GM13976 (cell line): ENCODE measurements around the gene COL9A1.
"Not testable (repeated sequence)": the region's sequence is repeated elsewhere in the genome, so short reads cannot be mapped to it uniquely, and the experiment has no call there.

Experiments used
- DNase-seq: peaks from one replicate; pipeline ENCODE4 v3.0.0; 2012; ENCODE audit warnings: low spot score
- in situ Hi-C: fragments of 300-500 bp; cut with MboI; formaldehyde crosslinking; loops from one replicate; pipeline ENCODE4 v1.12.0; 2022; ENCODE audit warnings: low sequenced_read_pairs, mixed read lengths, inconsistent platforms; ENCODE audit not compliant: unreplicated experiment
- TF ChIP-seq, protein P1 (sequence below): IDR thresholded peaks from 2 replicates; pipeline ENCODE4 v1.5.1; 2012; ENCODE audit warnings: borderline replicate concordance, mild to moderate bottlenecking; ENCODE audit not compliant: insufficient read depth; ENCODE audit errors: extremely low read depth, missing control alignments, control extremely low read depth

Gene COL9A1

DNA sequence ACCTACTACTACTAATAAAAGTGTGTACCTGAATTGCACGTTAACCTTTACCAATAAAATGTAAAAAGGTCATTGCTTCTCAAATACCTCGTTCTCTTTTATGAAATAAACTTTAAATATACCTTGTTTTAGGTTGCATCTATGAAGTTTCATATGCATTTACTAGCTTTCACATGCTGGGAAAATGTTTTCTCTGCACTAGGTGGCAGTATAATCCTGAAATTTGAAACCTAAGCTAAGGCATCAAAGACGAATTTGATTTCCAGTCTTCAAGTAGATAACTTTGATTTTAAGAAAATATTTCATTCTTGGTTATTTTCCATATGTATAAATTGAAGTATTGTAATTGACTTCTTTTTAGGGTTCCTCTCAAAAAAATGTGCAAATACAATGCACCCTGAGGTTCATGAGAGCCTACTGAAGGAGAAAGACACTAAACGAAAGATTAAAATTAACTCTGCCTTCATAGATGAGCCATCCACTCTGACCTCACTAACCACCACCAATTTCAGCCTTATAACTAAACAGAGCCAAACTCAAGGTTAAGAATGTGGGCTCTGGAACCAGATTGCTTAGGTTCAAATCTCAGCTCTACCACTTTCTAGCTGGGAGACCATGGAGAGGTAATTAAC is 7.3 kb upstream of the COL9A1 start:
- peak; percentile 12 for DNase-seq
- in situ Hi-C loops = loop anchor here (25.0 kb wide), 1 partner anchor 702 kb away; no protein-coding TSS in a partner anchor
- TF ChIP-seq, protein P1, sequence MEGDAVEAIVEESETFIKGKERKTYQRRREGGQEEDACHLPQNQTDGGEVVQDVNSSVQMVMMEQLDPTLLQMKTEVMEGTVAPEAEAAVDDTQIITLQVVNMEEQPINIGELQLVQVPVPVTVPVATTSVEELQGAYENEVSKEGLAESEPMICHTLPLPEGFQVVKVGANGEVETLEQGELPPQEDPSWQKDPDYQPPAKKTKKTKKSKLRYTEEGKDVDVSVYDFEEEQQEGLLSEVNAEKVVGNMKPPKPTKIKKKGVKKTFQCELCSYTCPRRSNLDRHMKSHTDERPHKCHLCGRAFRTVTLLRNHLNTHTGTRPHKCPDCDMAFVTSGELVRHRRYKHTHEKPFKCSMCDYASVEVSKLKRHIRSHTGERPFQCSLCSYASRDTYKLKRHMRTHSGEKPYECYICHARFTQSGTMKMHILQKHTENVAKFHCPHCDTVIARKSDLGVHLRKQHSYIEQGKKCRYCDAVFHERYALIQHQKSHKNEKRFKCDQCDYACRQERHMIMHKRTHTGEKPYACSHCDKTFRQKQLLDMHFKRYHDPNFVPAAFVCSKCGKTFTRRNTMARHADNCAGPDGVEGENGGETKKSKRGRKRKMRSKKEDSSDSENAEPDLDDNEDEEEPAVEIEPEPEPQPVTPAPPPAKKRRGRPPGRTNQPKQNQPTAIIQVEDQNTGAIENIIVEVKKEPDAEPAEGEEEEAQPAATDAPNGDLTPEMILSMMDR = peak; percentile 47

DNA sequence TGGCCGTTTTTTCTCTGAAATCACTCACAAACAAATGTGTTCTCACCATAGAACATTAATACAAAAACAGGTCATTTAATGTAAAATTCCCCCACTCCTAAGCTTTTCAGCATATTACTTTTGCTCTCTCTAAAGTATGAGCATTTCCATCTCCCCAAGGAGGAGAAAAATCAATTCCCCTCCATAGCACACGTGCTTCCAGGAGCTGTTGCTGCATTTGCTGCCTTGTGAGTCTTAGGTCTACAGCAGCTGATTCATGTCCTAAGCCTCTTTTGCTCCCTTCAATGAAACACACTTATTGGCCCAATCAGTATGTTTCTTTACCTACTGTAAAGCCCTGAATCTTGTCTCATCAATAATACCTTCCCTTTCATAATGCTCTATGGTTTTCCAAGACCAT is 6.4 kb upstream of the COL9A1 start:
- in situ Hi-C loops = loop anchor here (10.0 to 25.0 kb wide), 2 partner anchors 84 to 703 kb away; no protein-coding TSS in a partner anchor
- no peak for DNase-seq
- TF ChIP-seq, protein P1 = no peak

DNA sequence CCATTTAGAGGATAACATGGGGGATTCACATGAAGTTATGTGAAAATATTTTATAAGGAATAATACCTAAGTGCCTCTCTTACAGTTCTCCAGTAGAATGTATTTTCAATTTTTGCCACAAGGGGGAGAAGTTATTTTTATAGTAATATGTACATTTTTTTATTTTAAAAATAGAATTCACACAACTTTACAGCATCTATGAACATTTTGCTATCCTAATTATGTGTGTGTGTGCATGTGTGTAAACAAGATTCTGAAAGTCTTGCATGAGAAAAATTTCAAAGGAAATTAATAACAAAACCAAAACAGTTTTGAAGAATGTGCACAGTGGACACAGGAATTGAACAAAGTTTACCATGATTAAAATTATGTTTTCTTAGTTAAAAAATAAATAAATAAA is 5.3 kb upstream of the COL9A1 start:
- in situ Hi-C loops = loop anchor here (10.0 to 25.0 kb wide), 2 partner anchors 83 to 704 kb away; no protein-coding TSS in a partner anchor
- not testable (repeated sequence) for DNase-seq

DNA sequence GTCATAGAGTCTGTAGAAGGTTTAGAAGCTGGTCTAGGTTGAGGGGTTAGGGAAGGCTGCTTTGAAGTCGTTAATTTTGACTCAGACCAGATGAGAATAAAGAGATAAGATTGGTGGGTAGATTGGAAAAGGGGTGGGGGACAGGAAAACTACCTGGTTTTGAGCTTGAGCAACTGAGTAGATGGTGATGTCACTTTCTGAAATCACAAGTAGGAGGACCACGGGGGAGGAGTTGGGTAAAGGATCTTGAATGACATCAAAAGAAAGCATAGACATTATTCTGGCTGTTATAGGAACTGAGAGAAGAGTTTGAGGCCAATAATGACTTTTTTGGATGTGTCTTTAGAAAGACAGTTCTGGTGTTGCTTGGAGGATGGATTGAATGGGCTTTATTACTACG is 4.1 kb upstream of the COL9A1 start:
- TF ChIP-seq, protein P1 = no peak
- in situ Hi-C loops = loop anchor here (10.0 to 25.0 kb wide), 2 partner anchors 82 to 705 kb away; no protein-coding TSS in a partner anchor
- no peak for DNase-seq

DNA sequence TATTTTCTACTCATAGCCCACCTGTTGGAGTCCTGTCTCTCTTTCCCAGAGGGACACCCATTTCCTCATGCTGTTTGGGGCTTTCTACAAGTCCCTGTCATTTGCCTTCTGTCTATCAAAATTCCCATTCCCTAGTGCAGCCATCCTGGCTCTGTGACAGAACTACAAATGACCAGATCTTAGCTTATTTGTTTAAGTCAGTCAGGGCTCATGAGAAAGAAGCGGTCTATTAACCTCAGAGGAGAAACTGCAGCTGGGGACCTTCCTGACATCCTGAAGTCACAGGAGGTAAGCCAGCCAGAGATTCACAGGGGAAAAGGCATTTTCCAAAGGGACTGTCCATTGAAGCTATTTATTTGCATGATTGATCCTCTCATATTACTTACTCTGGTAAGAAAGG is 1.7 kb upstream of the COL9A1 start:
- in situ Hi-C loops = loop anchor here (10.0 to 25.0 kb wide), 2 partner anchors 80 to 708 kb away; no protein-coding TSS in a partner anchor
- TF ChIP-seq, protein P1 = no peak
- no peak for DNase-seq

DNA sequence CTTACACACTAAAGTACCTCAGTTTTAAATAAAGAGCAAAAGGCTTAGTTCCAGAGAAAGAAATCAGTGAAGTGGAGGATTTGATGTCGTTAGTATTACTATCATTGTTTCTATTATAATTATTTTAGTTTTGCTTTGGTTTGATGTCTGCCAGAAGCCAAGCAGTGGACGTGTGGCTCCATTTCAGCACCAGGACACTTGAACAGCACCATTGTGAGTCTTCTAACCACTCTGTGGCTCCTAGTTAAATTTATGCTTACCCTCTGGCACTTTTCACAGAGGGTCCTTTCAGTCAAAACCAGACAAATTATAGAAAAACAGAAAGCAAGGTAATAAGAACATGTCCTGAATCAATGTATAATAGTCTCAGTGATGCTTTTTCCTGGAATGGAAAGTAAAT is 3.4 kb downstream of the COL9A1 start:
- TF ChIP-seq, protein P1 = no peak
- in situ Hi-C loops = no loop called here
- DNase-seq = no peak

DNA sequence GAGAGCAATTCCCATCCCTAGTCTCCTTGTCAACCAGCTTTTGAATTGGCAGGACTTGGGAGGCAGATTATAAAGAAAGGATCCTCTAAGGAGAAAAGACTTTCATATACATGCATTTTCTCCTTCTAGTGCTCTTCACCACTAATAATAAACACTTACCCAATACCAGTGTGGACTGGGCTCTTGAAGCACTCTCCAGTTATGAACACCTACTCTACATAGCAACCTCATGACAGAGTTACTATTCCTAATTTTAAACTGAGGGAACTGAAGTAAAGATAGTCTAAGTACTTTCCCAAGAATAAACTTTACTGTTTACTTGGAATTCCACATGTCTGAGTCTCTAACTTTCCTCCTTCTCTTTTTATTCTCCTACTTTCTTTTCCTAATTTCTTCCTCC is 4.8 kb downstream of the COL9A1 start:
- in situ Hi-C loops = no loop called here
- TF ChIP-seq, protein P1 = no peak
- DNase-seq = no peak
